Lung (tissue), 16 donors: Measurements from ENCODE around the gene RPL41. TPM values are rescaled to one million over a fixed set of nuclear protein-coding genes. Genes with fewer than 3 reads are reported as not detected.
A peak's percentile ranks its signal among the peaks of the same experiment; 100 is the strongest.
"Not testable (repeated sequence)": the region's sequence is repeated elsewhere in the genome, so short reads cannot be mapped to it uniquely, and the experiment has no call there.

ENCODE experiments used
- ATAC-seq: fragments of 200-7000 bp; cut with Tn5 transposase; one replicate; pipeline ENCODE4 v1.9.1; 2020; ENCODE audit warnings: moderate number of reproducible peaks; ENCODE audit not compliant: insufficient read depth, low FRiP score
- DNase-seq, 3 donors: peaks; one replicate each; pipeline ENCODE4 v3.0.0-alpha.2; 2013 to 2017
- H3K27ac ChIP-seq, 2 donors: one replicate each; pipeline ENCODE4 v1.5.1; 2013; ENCODE audit warnings: mild to moderate bottlenecking in 2 of 2, moderate library complexity in 2 of 2, control low read depth in 1 of 2, inconsistent platforms in 1 of 2, low read depth in 1 of 2, low read length in 1 of 2
- H3K27me3 ChIP-seq, 3 donors: one replicate each; pipeline ENCODE4 v1.5.1; 2013; ENCODE audit warnings: low read length in 2 of 3; ENCODE audit not compliant: control insufficient read depth in 3 of 3, insufficient read depth in 3 of 3
- H3K36me3 ChIP-seq, 4 donors: one replicate each; pipeline ENCODE4 v1.5.1; 2013; ENCODE audit warnings: low read length in 4 of 4, mild to moderate bottlenecking in 1 of 4, moderate library complexity in 1 of 4; ENCODE audit not compliant: control insufficient read depth in 4 of 4, insufficient read depth in 4 of 4
- H3K4me1 ChIP-seq, 5 donors: one replicate each; pipeline ENCODE4 v1.5.1; 2013; ENCODE audit warnings: low read length in 5 of 5, mild to moderate bottlenecking in 2 of 5, moderate library complexity in 1 of 5; ENCODE audit not compliant: control insufficient read depth in 5 of 5, insufficient read depth in 5 of 5
- H3K4me3 ChIP-seq: one replicate; pipeline ENCODE4 v1.5.1; 2013; ENCODE audit warnings: mild to moderate bottlenecking, control low read depth, moderate library complexity
- H3K9ac ChIP-seq, 2 donors: one replicate each; pipeline ENCODE4 v1.5.1; 2013; ENCODE audit warnings: low read length in 2 of 2, control low read depth in 1 of 2; ENCODE audit not compliant: insufficient read depth in 1 of 2
- H3K9me3 ChIP-seq, 4 donors: one replicate each; pipeline ENCODE4 v1.5.1; 2013; ENCODE audit warnings: low read length in 3 of 4, mild to moderate bottlenecking in 1 of 4, moderate library complexity in 1 of 4; ENCODE audit not compliant: control insufficient read depth in 4 of 4, insufficient read depth in 3 of 4
- CTCF ChIP-seq: IDR thresholded peaks from 2 replicates; pipeline ENCODE4 v1.5.1; 2012; ENCODE audit warnings: mild to moderate bottlenecking; ENCODE audit errors: control extremely low read depth, extremely low read depth
- WGBS, 2 donors: extraction: QIAGEN DNeasy Blood & Tissue Kit; methylation state at CpG; one replicate each; pipeline ENCODE4 v1.1.7; 2013; 5-methylcytosine and 5-hydroxymethylcytosine counted together
- long read RNA-seq, 5 donors: transcript quantifications; one replicate each; lab custom pipeline, GENCODE V29; 2026
- polyA plus RNA-seq, 2 donors: library from polyadenylated mRNA; stranded (reverse); fragments of 200-250 nt; gene quantifications; one replicate each; pipeline ENCODE4 v1.2.1, GENCODE V29; 2013
- total RNA-seq, 2 donors: library from RNA; depleted of rRNA in 1 of 2; stranded (reverse); fragments of >200 nt in 1 of 2; gene quantifications; one replicate each; pipeline ENCODE4 v1.2.1, GENCODE V29; 2014 to 2021
- donor health status: control.
- donor health status: control.
- donor health status: Bipolar disorder and iron deficiency.
- donor health status: healthy.
- donor health status: DM: yes; HTN: yes; CAD: no.

The RPL41 gene
- total RNA-seq, result 1,000 to 10,000 TPM; 1,569 to 3,132 TPM
- polyA plus RNA-seq, result 1,000 to 10,000 TPM; 4,690 to 5,737 TPM
- long read RNA-seq, donor 1, transcript RPL41-204 (3 exons, 699 nt), result minor isoform, 271 of 1,075 reads
- long read RNA-seq, donor 1, transcript RPL41-206 (2 exons, 595 nt), result minor isoform, 95 of 1,075 reads
- long read RNA-seq, donor 1, transcript RPL41-205 (2 exons, 238 nt), result minor isoform, 5 of 1,075 reads
- long read RNA-seq, donor 1, transcript RPL41-202 (4 exons, 469 nt), result major isoform, 617 of 1,075 reads
- long read RNA-seq, donor 1, partial matches to known transcripts, result 67 of 1,075 reads
- long read RNA-seq, donor 1, other reads (novel, unspliced or antisense), result 16 of 1,075 reads
- long read RNA-seq, donor 2, transcript RPL41-202 (4 exons, 469 nt), result major isoform, 247 of 410 reads
- long read RNA-seq, donor 2, transcript RPL41-204 (3 exons, 699 nt), result minor isoform, 83 of 410 reads
- long read RNA-seq, donor 2, transcript RPL41-205 (2 exons, 238 nt), result minor isoform, 6 of 410 reads
- long read RNA-seq, donor 2, transcript RPL41-206 (2 exons, 595 nt), result minor isoform, 32 of 410 reads
- long read RNA-seq, donor 2, partial matches to known transcripts, result 25 of 410 reads
- long read RNA-seq, donor 2, other reads (novel, unspliced or antisense), result 15 of 410 reads
- long read RNA-seq, donor 3, transcript RPL41-202 (4 exons, 469 nt), result major isoform, 439 of 718 reads
- long read RNA-seq, donor 3, transcript RPL41-204 (3 exons, 699 nt), result minor isoform, 177 of 718 reads
- long read RNA-seq, donor 3, transcript RPL41-206 (2 exons, 595 nt), result minor isoform, 47 of 718 reads
- long read RNA-seq, donor 3, transcript RPL41-205 (2 exons, 238 nt), result minor isoform, 9 of 718 reads
- long read RNA-seq, donor 3, partial matches to known transcripts, result 20 of 718 reads
- long read RNA-seq, donor 3, other reads (novel, unspliced or antisense), result 23 of 718 reads
- long read RNA-seq, donor 4, transcript RPL41-204 (3 exons, 699 nt), result minor isoform, 91 of 491 reads
- long read RNA-seq, donor 4, transcript RPL41-202 (4 exons, 469 nt), result major isoform, 317 of 491 reads
- long read RNA-seq, donor 4, transcript RPL41-206 (2 exons, 595 nt), result minor isoform, 44 of 491 reads
- long read RNA-seq, donor 4, partial matches to known transcripts, result 13 of 491 reads
- long read RNA-seq, donor 4, other reads (novel, unspliced or antisense), result 21 of 491 reads
- long read RNA-seq, donor 5, transcript RPL41-205 (2 exons, 238 nt), result minor isoform, 6 of 1,036 reads
- long read RNA-seq, donor 5, transcript RPL41-206 (2 exons, 595 nt), result minor isoform, 67 of 1,036 reads
- long read RNA-seq, donor 5, transcript RPL41-202 (4 exons, 469 nt), result major isoform, 662 of 1,036 reads
- long read RNA-seq, donor 5, transcript RPL41-204 (3 exons, 699 nt), result minor isoform, 228 of 1,036 reads
- long read RNA-seq, donor 5, partial matches to known transcripts, result 34 of 1,036 reads
- long read RNA-seq, donor 5, other reads (novel, unspliced or antisense), result 34 of 1,036 reads

- peaks cover 12 to 19% (median 16%) of the 10 kb centered on the region in 4 donors for H3K36me3 ChIP-seq
- WGBS, 2 donors, result 0% methylated on average over 34 of the region's 34 CpGs
- peak within 1 kb of the TSS; percentile 97 to 99 for H3K9ac ChIP-seq
- TF ChIP-seq CTCF, result no peak
- ATAC-seq, result peak; percentile 73
- H3K9me3 ChIP-seq, result no peaks in the 10 kb centered on the region
- peak within 1 kb of the TSS; percentile 91 to 99 for H3K27ac ChIP-seq
- H3K27me3 ChIP-seq, result no peaks in the 10 kb centered on the region
- peak; percentile 97 to 99 (median 99) for DNase-seq
- H3K4me1 ChIP-seq, result peaks cover 0 to 20% (median 5%) of the 10 kb centered on the region in 5 donors
- peak within 1 kb of the TSS; percentile 63 for H3K4me3 ChIP-seq
These were observed at the start of gene RPL41 for GRCh38 chr12:56116267-56117081. RPL41 (plus strand) TSS chr12:56116633.

- H3K27me3 ChIP-seq, result no peaks in the 10 kb centered on the region
- no peak overlapping the region for H3K4me3 ChIP-seq
- no peak for DNase-seq
- ATAC-seq, result no peak
- no peak overlapping the region for H3K9ac ChIP-seq
- 69 to 83% methylated on average over 4 of the region's 4 CpGs for WGBS, 2 donors
- no peaks in the 10 kb centered on the region for H3K36me3 ChIP-seq
- H3K4me1 ChIP-seq, result no peaks in the 10 kb centered on the region
- H3K9me3 ChIP-seq, result no peaks in the 10 kb centered on the region
- TF ChIP-seq CTCF, result no peak
- H3K27ac ChIP-seq, result no peak overlapping the region
These were observed 44.8 kb upstream of the RPL41 start for GRCh38 chr12:56071648-56072047.

- DNase-seq (no peak), ATAC-seq (no peak)
- Histone ChIP-seq H3K9me3 (no peaks in the 10 kb centered on the region), H3K36me3 (no peaks in the 10 kb centered on the region), H3K9ac (no peak overlapping the region), H3K27ac (no peak overlapping the region), H3K27me3 (peaks cover 0 to 5% (median 0%) of the 10 kb centered on the region in 3 donors), H3K4me1 (peaks cover 0 to 4% (median 0%) of the 10 kb centered on the region in 5 donors), H3K4me3 (no peak overlapping the region)
- WGBS, 2 donors, result 86 to 90% methylated on average over 5 of the region's 5 CpGs
- no peak for TF ChIP-seq CTCF
These were observed 42.0 kb upstream of the RPL41 start for GRCh38 chr12:56074396-56074795.

- H3K27ac ChIP-seq, H3K9me3 ChIP-seq: not testable (repeated sequence)
These were observed 38.5 kb upstream of the RPL41 start for GRCh38 chr12:56077966-56078365.

More at GRCh38 chr12:56077966-56078365, 38.5 kb upstream of the RPL41 start:
- not testable (repeated sequence) for H3K36me3 ChIP-seq, DNase-seq, H3K4me3 ChIP-seq, H3K9ac ChIP-seq, ATAC-seq
- Histone ChIP-seq H3K27me3 (peaks cover 0 to 27% (median 18%) of the 10 kb centered on the region in 3 donors), H3K4me1 (peaks cover 0 to 17% (median 2%) of the 10 kb centered on the region in 5 donors)
- 90 to 95% methylated on average over 9 of the region's 9 CpGs for WGBS, 2 donors
